ENCODE measurements around the gene PTGER3. TPM values are rescaled to one million over a fixed set of nuclear protein-coding genes. Genes with fewer than 3 reads are reported as not detected.

Gene PTGER3
- total RNA-seq, 1 donor from 2014 or later = 2.8 TPM

GRCh38 chr1:71041806-71042205 lies 5.8 kb downstream of the PTGER3 start:
- DNase-seq (ENCODE audit: extremely low spot score, unreplicated experiment) = no peak
- Mint-ChIP-seq H3K4me3 (no peak overlapping the region), H3K27ac (no peak overlapping the region), H3K9me3 (no peaks in the 10 kb centered on the region), H3K36me3 (no peaks in the 10 kb centered on the region), H3K27me3 (peaks cover 46% of the 10 kb centered on the region), H3K4me1 (ENCODE audit: unreplicated experiment) (no peaks in the 10 kb centered on the region)
- TF ChIP-seq CTCF (conservative IDR thresholded peaks at IDR 0.05) = no peak

- no peak overlapping the region for H3K27ac Mint-ChIP-seq
- no peaks in the 10 kb centered on the region for H3K36me3 Mint-ChIP-seq
- no peak overlapping the region for H3K4me3 Mint-ChIP-seq
- peaks cover 34% of the 10 kb centered on the region for H3K27me3 Mint-ChIP-seq
- no peak for TF ChIP-seq CTCF (conservative IDR thresholded peaks at IDR 0.05)
- H3K4me1 Mint-ChIP-seq (ENCODE audit: unreplicated experiment) = no peaks in the 10 kb centered on the region
- no peaks in the 10 kb centered on the region for H3K9me3 Mint-ChIP-seq
- DNase-seq (ENCODE audit: extremely low spot score, unreplicated experiment) = no peak
Observed at GRCh38 chr1:71039661-71040262, 7.9 kb downstream of the PTGER3 start.

DNA sequence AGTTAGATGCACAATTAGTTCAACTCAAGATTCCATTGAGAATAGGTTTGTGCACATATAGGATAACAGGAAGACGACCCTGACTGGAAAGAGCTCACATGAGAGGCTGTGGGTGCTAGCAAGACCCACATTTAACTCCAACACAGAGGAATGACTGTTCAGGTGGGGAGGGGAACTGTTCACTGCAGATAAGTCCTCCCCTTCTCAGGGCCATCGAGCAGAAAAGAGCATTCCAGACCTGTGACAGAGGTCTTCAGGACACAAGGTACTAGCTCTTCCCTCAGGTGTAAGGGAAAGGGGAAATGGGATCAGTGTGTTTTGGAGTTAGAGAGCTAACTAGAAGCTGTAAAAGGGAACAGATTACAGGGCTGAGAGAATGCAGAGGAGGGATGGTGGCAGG lies 8.7 kb downstream of the PTGER3 start:
- no peak overlapping the region for H3K27ac Mint-ChIP-seq
- H3K4me3 Mint-ChIP-seq = no peak overlapping the region
- no peak for DNase-seq (ENCODE audit: extremely low spot score, unreplicated experiment)
- H3K9me3 Mint-ChIP-seq = no peaks in the 10 kb centered on the region
- H3K4me1 Mint-ChIP-seq (ENCODE audit: unreplicated experiment) = no peaks in the 10 kb centered on the region
- H3K36me3 Mint-ChIP-seq = no peaks in the 10 kb centered on the region
- H3K27me3 Mint-ChIP-seq = peaks cover 32% of the 10 kb centered on the region
- no peak for TF ChIP-seq CTCF (conservative IDR thresholded peaks at IDR 0.05)

DNA sequence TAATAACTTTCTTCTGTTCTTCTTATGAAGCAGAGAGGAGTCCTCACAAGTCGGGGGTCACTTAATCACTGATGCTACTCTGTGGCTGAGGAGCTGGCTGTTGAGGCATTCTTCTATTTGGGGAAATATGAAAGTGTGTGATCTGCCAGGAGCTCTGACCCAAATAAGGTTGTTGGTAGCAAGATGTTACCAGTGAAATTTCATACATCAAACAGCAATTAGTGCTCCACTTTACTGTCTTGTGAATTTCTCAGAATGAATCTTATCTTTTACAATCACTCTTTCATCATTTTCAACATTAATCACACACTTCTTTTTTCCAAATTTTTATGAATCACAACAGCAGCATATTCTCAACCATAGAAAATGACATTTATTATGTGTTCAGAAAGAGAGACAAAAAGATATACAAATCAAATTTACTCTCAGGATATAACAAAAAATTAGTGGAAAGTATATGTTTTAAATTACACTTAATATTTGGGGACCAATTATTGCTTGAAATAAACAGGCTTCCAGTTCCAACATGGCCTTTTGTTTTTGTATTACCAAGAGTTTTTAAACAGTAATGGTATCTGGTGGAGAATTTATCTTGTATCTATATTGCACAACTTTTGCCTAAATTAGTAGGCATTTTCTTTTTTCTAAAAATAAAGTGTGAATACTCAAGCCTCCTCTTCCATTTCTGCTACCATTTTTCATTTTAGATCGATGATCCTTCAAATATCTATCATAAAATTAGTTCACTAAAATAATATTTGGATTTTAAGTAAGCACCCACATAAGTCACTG lies 9.6 kb downstream of the PTGER3 start:
- H3K9me3 Mint-ChIP-seq = no peaks in the 10 kb centered on the region

GRCh38 chr1:71037066-71037465 lies 10.6 kb downstream of the PTGER3 start:
- H3K9me3 Mint-ChIP-seq = no peaks in the 10 kb centered on the region
- no peak overlapping the region for H3K27ac Mint-ChIP-seq
- peaks cover 35% of the 10 kb centered on the region for H3K27me3 Mint-ChIP-seq
- TF ChIP-seq CTCF (conservative IDR thresholded peaks at IDR 0.05) = no peak
- H3K36me3 Mint-ChIP-seq = no peaks in the 10 kb centered on the region
- H3K4me1 Mint-ChIP-seq (ENCODE audit: unreplicated experiment) = no peaks in the 10 kb centered on the region
- no peak for DNase-seq (ENCODE audit: extremely low spot score, unreplicated experiment)
- H3K4me3 Mint-ChIP-seq = no peak overlapping the region

More for the DNA sequence above, 9.6 kb downstream of the PTGER3 start:
- Mint-ChIP-seq H3K4me1 (ENCODE audit: unreplicated experiment) (no peaks in the 10 kb centered on the region), H3K4me3 (no peak overlapping the region), H3K36me3 (no peaks in the 10 kb centered on the region), H3K27me3 (peaks cover 32% of the 10 kb centered on the region), H3K27ac (no peak overlapping the region)
- DNase-seq (ENCODE audit: extremely low spot score, unreplicated experiment) = no peak
- TF ChIP-seq CTCF (conservative IDR thresholded peaks at IDR 0.05) = no peak

All from type B pancreatic cell (in vitro differentiated cells).